GM21717 (cell line): Measurements from ENCODE around the gene FGF10.

ENCODE experiments used
- ATAC-seq: cut with Tn5 transposase; IDR thresholded peaks from one replicate; pipeline ENCODE4 v1.9.1; 2021; ENCODE audit warnings: mild to moderate bottlenecking, moderate library complexity; ENCODE audit not compliant: unreplicated experiment

Gene FGF10

GRCh38 chr5:44389090-44389822 lies at the start of gene FGF10:
FGF10 (minus strand) TSS chr5:44389420; CDS start chr5:44388682, 738 bp downstream.
- ATAC-seq: no peak

- no peak for ATAC-seq
Observed at GRCh38 chr5:44426944-44427343, 37.7 kb upstream of the FGF10 start.

- ATAC-seq: no peak
Observed at GRCh38 chr5:44412286-44412685, 23.1 kb upstream of the FGF10 start.

- ATAC-seq: no peak
Observed at GRCh38 chr5:44402084-44402483, 12.9 kb upstream of the FGF10 start.

- ATAC-seq: no peak
Observed at GRCh38 chr5:44401611-44402010, 12.4 kb upstream of the FGF10 start.

- ATAC-seq: no peak
Observed at GRCh38 chr5:44398382-44398781, 9.2 kb upstream of the FGF10 start.

- ATAC-seq: no peak
Observed at GRCh38 chr5:44396312-44396711, 7.1 kb upstream of the FGF10 start.

GRCh38 chr5:44390351-44390750 lies 1.1 kb upstream of the FGF10 start:
- ATAC-seq: no peak

- no peak for ATAC-seq
Observed at GRCh38 chr5:44389823-44390143, 563 bp upstream of the FGF10 start.

- ATAC-seq: no peak
Observed at GRCh38 chr5:44388321-44389089, 715 bp downstream of the FGF10 start.

- no peak for ATAC-seq
Observed at GRCh38 chr5:44387921-44388320, 1.3 kb downstream of the FGF10 start.

GRCh38 chr5:44387406-44387805 lies 1.8 kb downstream of the FGF10 start:
- no peak for ATAC-seq

GRCh38 chr5:44385291-44385900 lies 3.8 kb downstream of the FGF10 start:
- ATAC-seq: no peak

GRCh38 chr5:44384816-44385215 lies 4.4 kb downstream of the FGF10 start:
- ATAC-seq: no peak

GRCh38 chr5:44382894-44383293 lies 6.3 kb downstream of the FGF10 start:
- no peak for ATAC-seq

- ATAC-seq: no peak
Observed at GRCh38 chr5:44377057-44377456, 12.2 kb downstream of the FGF10 start.

GRCh38 chr5:44372028-44372427 lies 17.2 kb downstream of the FGF10 start:
- ATAC-seq: no peak

GRCh38 chr5:44367203-44367602 lies 22.0 kb downstream of the FGF10 start:
- ATAC-seq: no peak

- no peak for ATAC-seq
Observed at GRCh38 chr5:44365345-44365744, 23.9 kb downstream of the FGF10 start.

GRCh38 chr5:44364097-44364496 lies 25.1 kb downstream of the FGF10 start:
- no peak for ATAC-seq

- no peak for ATAC-seq
Observed at GRCh38 chr5:44361342-44362001, 27.7 kb downstream of the FGF10 start.

GRCh38 chr5:44360919-44361318 lies 28.3 kb downstream of the FGF10 start:
- no peak for ATAC-seq
